ENCODE measurements around the gene NHS. TPM values are rescaled to one million over a fixed set of nuclear protein-coding genes. Genes with fewer than 3 reads are reported as not detected.
A peak's percentile ranks its signal among the peaks of the same experiment; 100 is the strongest.

Gene NHS
- total RNA-seq, 1 experiment from 2014 or later, result 5.7 TPM

- Histone ChIP-seq H3K4me3 (replicated peaks in 1 of 2; ENCODE audit: low read depth in 1 of 2, low read length in 2 of 2) (no peak overlapping the region), H3K9me2 (ENCODE audit: insufficient read depth) (no peaks in the 10 kb centered on the region), H3K9ac (ENCODE audit: low read length) (no peak overlapping the region), H2AFZ (ENCODE audit: low read depth, low read length, poor library complexity, severe bottlenecking) (no peak overlapping the region), H3K9me3 (ENCODE audit: control insufficient read depth in 1 of 2, insufficient read depth in 1 of 2, low read depth in 1 of 2, low read length in 2 of 2) (no peaks in the 10 kb centered on the region), H3K79me2 (ENCODE audit: insufficient read depth, low read length) (no peaks in the 10 kb centered on the region), H3K4me2 (ENCODE audit: low read length) (0 out of 2 replicates have a peak overlapping the region, but pooled peaks have one; percentile 17), H4K20me1 (ENCODE audit: insufficient read depth) (no peaks in the 10 kb centered on the region), H3K36me3 (ENCODE audit: control insufficient read depth in 1 of 2, insufficient read depth in 2 of 2, low read length in 2 of 2) (no peaks in the 10 kb centered on the region), H3K4me1 (ENCODE audit: control insufficient read depth in 1 of 2, insufficient read depth in 2 of 2, low read length in 2 of 2) (peaks cover 20 to 28% of the 10 kb centered on the region in 2 experiments), H3K27me3 (ENCODE audit: insufficient read depth, low read length) (no peaks in the 10 kb centered on the region), H3K27ac (ENCODE audit: low read depth, low read length) (no peak overlapping the region)
- TF ChIP-seq ELF1 (IDR thresholded peaks at IDR 0.05; ENCODE audit: borderline replicate concordance, low read depth) (no peak), YY1 (IDR thresholded peaks at IDR 0.05; ENCODE audit: extremely low read depth, insufficient replicate concordance, low read depth, low read length) (no peak), CEBPB (IDR thresholded peaks at IDR 0.05; ENCODE audit: low read depth) (no peak), FOSL1 (IDR thresholded peaks at IDR 0.05; ENCODE audit: low read depth) (no peak), EGR1 (IDR thresholded peaks at IDR 0.05; ENCODE audit: low read depth) (no peak), ZNF274 (IDR thresholded peaks at IDR 0.05; ENCODE audit: low read depth, low read length) (no peak), EZH2 (IDR thresholded peaks at IDR 0.05) (no peak), ZFX (IDR thresholded peaks at IDR 0.05) (no peak), SIN3A (IDR thresholded peaks at IDR 0.05; ENCODE audit: low read depth) (no peak), TCF7L2 (IDR thresholded peaks at IDR 0.05; ENCODE audit: borderline replicate concordance, extremely low read depth, insufficient read depth, insufficient read length) (no peak), JUND (IDR thresholded peaks at IDR 0.05) (no peak), POLR2A (IDR thresholded peaks at IDR 0.05; ENCODE audit: borderline replicate concordance, extremely low read depth, insufficient read depth, insufficient read length) (no peak), SRF (IDR thresholded peaks at IDR 0.05; ENCODE audit: low read depth) (no peak), EZH2phosphoT487 (IDR thresholded peaks at IDR 0.05; ENCODE audit: borderline replicate concordance) (no peak), POLR2AphosphoS5 (IDR thresholded peaks at IDR 0.05; ENCODE audit: low read depth, low read length) (no peak), RAD21 (IDR thresholded peaks at IDR 0.05; ENCODE audit: low read depth) (no peak), CBX3 (IDR thresholded peaks at IDR 0.05; ENCODE audit: low read depth) (no peak)
- TF ChIP-seq, protein P1, sequence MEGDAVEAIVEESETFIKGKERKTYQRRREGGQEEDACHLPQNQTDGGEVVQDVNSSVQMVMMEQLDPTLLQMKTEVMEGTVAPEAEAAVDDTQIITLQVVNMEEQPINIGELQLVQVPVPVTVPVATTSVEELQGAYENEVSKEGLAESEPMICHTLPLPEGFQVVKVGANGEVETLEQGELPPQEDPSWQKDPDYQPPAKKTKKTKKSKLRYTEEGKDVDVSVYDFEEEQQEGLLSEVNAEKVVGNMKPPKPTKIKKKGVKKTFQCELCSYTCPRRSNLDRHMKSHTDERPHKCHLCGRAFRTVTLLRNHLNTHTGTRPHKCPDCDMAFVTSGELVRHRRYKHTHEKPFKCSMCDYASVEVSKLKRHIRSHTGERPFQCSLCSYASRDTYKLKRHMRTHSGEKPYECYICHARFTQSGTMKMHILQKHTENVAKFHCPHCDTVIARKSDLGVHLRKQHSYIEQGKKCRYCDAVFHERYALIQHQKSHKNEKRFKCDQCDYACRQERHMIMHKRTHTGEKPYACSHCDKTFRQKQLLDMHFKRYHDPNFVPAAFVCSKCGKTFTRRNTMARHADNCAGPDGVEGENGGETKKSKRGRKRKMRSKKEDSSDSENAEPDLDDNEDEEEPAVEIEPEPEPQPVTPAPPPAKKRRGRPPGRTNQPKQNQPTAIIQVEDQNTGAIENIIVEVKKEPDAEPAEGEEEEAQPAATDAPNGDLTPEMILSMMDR (IDR thresholded peaks at IDR 0.05 in 2 of 3, conservative IDR thresholded peaks at IDR 0.05 in 1 of 3; ENCODE audit: borderline replicate concordance in 1 of 3, insufficient read depth in 1 of 3, low read depth in 2 of 3, low read length in 2 of 3), result no peak
- TF ChIP-seq, protein P2, sequence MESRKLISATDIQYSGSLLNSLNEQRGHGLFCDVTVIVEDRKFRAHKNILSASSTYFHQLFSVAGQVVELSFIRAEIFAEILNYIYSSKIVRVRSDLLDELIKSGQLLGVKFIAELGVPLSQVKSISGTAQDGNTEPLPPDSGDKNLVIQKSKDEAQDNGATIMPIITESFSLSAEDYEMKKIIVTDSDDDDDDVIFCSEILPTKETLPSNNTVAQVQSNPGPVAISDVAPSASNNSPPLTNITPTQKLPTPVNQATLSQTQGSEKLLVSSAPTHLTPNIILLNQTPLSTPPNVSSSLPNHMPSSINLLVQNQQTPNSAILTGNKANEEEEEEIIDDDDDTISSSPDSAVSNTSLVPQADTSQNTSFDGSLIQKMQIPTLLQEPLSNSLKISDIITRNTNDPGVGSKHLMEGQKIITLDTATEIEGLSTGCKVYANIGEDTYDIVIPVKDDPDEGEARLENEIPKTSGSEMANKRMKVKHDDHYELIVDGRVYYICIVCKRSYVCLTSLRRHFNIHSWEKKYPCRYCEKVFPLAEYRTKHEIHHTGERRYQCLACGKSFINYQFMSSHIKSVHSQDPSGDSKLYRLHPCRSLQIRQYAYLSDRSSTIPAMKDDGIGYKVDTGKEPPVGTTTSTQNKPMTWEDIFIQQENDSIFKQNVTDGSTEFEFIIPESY (IDR thresholded peaks at IDR 0.05; ENCODE audit: extremely low read depth, insufficient replicate concordance, low read length), result no peak
- TF ChIP-seq, protein P3, sequence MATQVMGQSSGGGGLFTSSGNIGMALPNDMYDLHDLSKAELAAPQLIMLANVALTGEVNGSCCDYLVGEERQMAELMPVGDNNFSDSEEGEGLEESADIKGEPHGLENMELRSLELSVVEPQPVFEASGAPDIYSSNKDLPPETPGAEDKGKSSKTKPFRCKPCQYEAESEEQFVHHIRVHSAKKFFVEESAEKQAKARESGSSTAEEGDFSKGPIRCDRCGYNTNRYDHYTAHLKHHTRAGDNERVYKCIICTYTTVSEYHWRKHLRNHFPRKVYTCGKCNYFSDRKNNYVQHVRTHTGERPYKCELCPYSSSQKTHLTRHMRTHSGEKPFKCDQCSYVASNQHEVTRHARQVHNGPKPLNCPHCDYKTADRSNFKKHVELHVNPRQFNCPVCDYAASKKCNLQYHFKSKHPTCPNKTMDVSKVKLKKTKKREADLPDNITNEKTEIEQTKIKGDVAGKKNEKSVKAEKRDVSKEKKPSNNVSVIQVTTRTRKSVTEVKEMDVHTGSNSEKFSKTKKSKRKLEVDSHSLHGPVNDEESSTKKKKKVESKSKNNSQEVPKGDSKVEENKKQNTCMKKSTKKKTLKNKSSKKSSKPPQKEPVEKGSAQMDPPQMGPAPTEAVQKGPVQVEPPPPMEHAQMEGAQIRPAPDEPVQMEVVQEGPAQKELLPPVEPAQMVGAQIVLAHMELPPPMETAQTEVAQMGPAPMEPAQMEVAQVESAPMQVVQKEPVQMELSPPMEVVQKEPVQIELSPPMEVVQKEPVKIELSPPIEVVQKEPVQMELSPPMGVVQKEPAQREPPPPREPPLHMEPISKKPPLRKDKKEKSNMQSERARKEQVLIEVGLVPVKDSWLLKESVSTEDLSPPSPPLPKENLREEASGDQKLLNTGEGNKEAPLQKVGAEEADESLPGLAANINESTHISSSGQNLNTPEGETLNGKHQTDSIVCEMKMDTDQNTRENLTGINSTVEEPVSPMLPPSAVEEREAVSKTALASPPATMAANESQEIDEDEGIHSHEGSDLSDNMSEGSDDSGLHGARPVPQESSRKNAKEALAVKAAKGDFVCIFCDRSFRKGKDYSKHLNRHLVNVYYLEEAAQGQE (IDR thresholded peaks at IDR 0.05; ENCODE audit: low read depth), result no peak
- ChIA-PET RAD21 (ENCODE audit: low non-redundant PET in 1 of 2, low total read pairs in 2 of 2, uncharacterized antibody in 2 of 2, unreplicated experiment in 2 of 2) (no interaction called here), POLR2A (no interaction called here), CTCF (no interaction called here)
- intact Hi-C loops (cut with micrococcal nuclease), result no loop called here
- no TSS peak for BruUV-seq (replicated peaks)
- DNase-seq (ENCODE audit: low read depth, low spot score) (no peak), ATAC-seq (no peak)
These were observed 188.1 kb downstream of the NHS start for GRCh38 chrX:17563076-17563475.
